ENCODE measurements around the gene TMEM131.

DNA sequence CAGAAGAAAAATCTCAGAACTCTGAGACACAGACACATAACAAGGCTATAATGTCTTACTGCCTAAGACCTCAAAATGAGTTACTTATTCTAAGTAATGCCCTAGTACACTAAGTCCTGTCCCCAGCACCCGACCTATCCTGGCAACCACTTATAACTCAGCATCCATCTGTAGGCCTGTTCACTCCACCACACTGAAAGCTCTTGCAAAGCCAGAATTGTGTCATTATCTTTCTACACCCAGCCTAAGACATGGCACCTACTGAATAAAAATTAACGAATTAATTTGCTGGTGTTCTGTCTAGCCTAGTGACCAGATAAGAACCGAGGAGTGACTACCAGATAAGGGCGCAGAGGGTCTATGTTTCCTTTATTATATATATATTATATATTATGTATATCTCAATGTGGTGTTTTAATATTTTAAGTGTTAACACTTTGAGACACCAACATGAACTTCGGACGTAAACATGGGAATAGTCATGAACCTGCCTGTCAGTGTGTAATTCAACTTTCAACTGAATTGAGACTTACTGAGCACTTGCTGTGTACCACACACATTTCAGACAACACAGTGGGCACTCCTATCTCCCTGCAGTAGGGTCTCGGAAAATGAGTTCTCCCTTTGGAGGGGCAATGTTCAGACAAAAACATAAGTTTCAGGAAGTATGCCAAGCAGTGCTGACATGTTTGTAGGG, 27.7 kb downstream of the TMEM131 start:
- TF ChIP-seq, protein P1, sequence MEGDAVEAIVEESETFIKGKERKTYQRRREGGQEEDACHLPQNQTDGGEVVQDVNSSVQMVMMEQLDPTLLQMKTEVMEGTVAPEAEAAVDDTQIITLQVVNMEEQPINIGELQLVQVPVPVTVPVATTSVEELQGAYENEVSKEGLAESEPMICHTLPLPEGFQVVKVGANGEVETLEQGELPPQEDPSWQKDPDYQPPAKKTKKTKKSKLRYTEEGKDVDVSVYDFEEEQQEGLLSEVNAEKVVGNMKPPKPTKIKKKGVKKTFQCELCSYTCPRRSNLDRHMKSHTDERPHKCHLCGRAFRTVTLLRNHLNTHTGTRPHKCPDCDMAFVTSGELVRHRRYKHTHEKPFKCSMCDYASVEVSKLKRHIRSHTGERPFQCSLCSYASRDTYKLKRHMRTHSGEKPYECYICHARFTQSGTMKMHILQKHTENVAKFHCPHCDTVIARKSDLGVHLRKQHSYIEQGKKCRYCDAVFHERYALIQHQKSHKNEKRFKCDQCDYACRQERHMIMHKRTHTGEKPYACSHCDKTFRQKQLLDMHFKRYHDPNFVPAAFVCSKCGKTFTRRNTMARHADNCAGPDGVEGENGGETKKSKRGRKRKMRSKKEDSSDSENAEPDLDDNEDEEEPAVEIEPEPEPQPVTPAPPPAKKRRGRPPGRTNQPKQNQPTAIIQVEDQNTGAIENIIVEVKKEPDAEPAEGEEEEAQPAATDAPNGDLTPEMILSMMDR (tag by site-specific recombination; IDR thresholded peaks at IDR 0.05) = no peak
- TF ChIP-seq ZNF768 (tag by site-specific recombination; IDR thresholded peaks at IDR 0.05) = no peak
- TF ChIP-seq ZNF140 (tag by site-specific recombination; IDR thresholded peaks at IDR 0.05) = no peak

Measured in HEK293 (cell line).